C4-2B (cell line): Measurements from ENCODE around the gene PAK5.

ENCODE experiments used
- CTCF ChIP-seq: fragments of 450-650 bp; conservative IDR thresholded peaks from 2 replicates; pipeline ENCODE4 v1.5.1; 2017; ENCODE audit warnings: mild to moderate bottlenecking
- ZFX ChIP-seq: fragments of 450-650 bp; IDR thresholded peaks from 2 replicates; pipeline ENCODE4 v1.6.1; 2017

- TF ChIP-seq CTCF (no peak), ZFX (no peak)
Observed at GRCh38 chr20:9630554-9630953, 208.3 kb downstream of the PAK5 start.
